Measurements from ENCODE around the gene ANKH.
"Not testable (repeated sequence)": the region's sequence is repeated elsewhere in the genome, so short reads cannot be mapped to it uniquely, and the experiment has no call there.

Gene ANKH

DNA sequence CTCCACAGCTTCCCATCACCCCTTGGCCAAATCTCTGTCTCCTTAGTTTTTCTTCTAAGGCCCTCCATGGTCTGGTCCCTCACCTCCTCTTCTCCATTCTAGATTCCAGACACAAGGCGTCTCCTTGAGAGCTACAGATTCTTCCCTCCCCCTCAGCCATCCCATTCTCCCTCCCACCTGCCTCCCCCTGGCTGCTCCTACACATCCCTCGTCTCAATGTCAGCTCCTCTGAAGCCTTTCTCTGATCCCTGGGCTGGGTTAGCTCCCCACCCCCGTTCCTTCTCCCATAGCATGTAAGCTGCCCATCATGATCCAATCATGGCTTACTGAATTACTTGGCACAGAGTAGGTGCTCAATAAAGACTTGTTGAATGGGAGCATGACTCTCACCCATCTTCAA is 69.0 kb downstream of the ANKH start:
- Histone ChIP-seq H3K4me3 (no peak overlapping the region), H3K27ac (no peak overlapping the region)
- TF ChIP-seq, protein P1, sequence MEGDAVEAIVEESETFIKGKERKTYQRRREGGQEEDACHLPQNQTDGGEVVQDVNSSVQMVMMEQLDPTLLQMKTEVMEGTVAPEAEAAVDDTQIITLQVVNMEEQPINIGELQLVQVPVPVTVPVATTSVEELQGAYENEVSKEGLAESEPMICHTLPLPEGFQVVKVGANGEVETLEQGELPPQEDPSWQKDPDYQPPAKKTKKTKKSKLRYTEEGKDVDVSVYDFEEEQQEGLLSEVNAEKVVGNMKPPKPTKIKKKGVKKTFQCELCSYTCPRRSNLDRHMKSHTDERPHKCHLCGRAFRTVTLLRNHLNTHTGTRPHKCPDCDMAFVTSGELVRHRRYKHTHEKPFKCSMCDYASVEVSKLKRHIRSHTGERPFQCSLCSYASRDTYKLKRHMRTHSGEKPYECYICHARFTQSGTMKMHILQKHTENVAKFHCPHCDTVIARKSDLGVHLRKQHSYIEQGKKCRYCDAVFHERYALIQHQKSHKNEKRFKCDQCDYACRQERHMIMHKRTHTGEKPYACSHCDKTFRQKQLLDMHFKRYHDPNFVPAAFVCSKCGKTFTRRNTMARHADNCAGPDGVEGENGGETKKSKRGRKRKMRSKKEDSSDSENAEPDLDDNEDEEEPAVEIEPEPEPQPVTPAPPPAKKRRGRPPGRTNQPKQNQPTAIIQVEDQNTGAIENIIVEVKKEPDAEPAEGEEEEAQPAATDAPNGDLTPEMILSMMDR (IDR thresholded peaks at IDR 0.05): no peak
- DNase-seq (ENCODE audit: low spot score): no peak

DNA sequence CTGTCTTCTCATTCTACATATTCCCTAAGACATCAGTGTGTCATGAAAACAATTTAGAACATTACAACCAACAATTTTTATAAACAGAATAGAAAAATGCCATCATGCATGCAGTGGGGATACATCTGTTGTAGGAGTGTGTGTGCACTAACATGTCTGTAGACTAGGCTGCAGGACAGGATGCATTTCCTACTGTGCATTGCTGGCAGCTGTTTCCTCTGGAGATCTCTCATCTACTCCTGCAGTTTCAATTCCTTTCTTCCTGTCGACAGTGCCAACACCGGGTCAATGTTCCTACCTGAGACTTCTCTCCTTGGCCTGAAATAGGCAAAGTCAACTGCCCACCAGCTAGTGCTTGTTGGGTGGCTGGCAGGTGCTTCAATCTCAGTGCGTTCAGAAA is 69.8 kb downstream of the ANKH start:
- TF ChIP-seq, protein P1 (IDR thresholded peaks at IDR 0.05): no peak
- no peak overlapping the region for H3K27ac ChIP-seq
- H3K4me3 ChIP-seq: no peak overlapping the region
- DNase-seq (ENCODE audit: low spot score): no peak

DNA sequence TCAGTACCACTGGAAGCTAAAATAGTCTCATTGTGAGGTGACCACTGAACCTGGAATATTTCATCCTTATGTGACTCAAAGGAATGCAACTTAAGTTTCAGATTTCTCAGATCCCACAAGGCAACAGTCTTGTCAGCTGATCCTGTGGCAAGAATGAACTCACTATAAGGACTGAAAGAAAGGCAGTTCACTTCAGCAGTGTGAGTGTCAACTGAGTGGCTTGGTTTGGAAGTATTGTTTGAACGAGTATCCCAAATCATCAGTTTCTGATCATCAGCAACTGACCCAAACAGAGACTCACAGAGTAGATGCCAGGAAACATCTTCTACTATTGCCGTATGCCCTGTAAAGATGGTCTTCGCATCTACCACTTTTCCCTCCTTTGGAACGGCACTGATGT is 74.2 kb downstream of the ANKH start:
- H3K27ac ChIP-seq; H3K4me3 ChIP-seq; DNase-seq (ENCODE audit: low spot score): not testable (repeated sequence)

DNA sequence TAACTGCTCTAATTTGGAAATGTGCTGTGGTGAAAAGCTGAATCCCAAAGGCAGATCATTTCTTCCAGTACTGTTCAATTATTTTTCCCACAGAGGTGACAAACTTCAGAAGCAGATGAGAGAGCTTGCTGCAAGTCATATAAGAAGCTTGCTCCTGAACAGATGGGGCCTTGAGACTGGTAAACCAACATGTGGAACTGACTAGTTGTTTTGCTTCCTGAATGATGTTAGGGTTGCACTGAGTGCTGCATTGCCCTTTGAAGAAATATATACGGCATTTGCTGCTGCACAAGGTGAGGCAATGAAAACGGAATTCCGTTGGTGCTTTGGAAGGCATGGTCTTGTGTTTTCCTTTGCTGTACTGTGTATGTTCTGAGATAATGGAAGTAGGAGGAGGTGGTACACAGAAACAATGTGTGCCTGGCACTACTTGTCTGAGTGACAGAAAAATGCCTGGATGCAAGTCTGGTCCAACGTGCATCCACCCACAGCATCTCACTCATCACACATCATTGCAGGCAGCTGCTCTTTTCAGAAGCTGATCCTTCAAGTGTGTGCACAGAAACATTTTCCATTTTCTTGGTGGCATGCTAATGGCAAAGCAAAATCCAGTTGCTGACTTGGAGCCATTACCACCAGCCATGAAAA is 76.9 kb downstream of the ANKH start:
- no peak overlapping the region for H3K27ac ChIP-seq
- no peak for DNase-seq (ENCODE audit: low spot score)
- TF ChIP-seq, protein P1 (IDR thresholded peaks at IDR 0.05): no peak

DNA sequence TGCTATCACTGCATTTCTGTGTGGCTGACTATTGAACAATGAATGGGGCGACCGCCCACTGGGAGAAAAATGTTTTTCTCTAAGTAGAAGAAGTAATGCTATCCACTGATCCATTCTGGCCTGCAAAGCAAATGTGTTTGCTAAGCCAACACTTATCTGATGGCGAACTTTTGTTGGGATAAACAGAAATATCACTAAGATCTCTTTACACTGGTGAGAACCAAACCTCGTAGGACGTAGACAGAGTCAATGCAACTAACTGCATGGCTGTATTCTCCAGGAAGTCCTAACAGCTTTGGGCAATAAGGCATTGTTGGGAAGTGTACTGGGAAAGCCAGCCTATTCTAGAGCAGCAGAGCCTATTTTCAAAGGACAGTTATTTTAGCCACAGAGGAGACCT is 77.7 kb downstream of the ANKH start:
- Histone ChIP-seq H3K4me3 (no peak overlapping the region), H3K27ac (no peak overlapping the region)
- DNase-seq (ENCODE audit: low spot score): no peak
- TF ChIP-seq, protein P1 (IDR thresholded peaks at IDR 0.05): no peak

More for the DNA sequence above, 76.9 kb downstream of the ANKH start:
- H3K4me3 ChIP-seq: no peak overlapping the region

DNA sequence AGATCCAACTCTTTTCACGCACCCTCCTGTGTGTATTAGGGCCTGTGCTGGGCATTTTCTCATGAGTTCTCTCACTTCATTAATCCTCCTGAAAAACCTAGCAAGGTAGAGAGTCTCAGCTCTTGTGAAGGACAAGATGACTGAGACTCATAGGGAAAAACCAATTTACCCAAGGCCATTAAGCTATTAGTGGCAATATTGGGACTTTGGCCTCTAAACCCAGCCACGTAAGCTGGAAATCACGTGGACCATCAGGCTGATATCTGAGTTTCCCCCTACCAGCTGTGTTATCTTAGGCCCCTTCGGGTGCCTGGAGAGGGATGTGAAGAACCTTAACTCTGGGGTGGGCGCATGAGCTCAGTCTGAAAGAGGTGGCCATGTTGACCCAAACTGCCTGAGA is 80.7 kb downstream of the ANKH start:
- Histone ChIP-seq H3K4me3 (no peak overlapping the region), H3K27ac (peak overlapping the region in 1 of 2 donors; percentile 59)
- no peak for DNase-seq (ENCODE audit: low spot score)
- TF ChIP-seq, protein P1 (IDR thresholded peaks at IDR 0.05): no peak

DNA sequence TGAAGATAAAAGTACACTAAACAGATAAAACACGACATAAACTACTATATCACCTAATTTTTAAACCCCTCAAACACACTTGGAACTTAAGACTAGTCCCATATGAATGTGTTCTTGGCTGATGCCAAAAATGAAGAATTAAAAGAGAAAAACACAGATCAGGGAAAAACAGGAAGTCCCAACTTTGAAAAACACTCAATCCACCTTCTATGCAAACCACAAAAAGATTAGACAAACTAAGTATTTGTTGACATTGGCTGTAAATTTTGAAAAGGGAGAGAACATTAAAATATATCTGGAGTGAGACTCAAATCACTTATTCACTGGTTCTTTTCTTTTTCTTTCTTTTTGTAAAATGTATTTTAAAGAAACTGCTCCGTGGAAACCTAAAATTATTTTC is 81.4 kb downstream of the ANKH start:
- no peak for DNase-seq (ENCODE audit: low spot score)
- H3K4me3 ChIP-seq: no peak overlapping the region
- H3K27ac ChIP-seq: peak overlapping the region in 1 of 2 donors; percentile 59
- TF ChIP-seq, protein P1 (IDR thresholded peaks at IDR 0.05): no peak
